ENCODE results near the gene POMC.
"Not testable (repeated sequence)": the region's sequence is repeated elsewhere in the genome, so short reads cannot be mapped to it uniquely, and the experiment has no call there.

The POMC gene

DNA sequence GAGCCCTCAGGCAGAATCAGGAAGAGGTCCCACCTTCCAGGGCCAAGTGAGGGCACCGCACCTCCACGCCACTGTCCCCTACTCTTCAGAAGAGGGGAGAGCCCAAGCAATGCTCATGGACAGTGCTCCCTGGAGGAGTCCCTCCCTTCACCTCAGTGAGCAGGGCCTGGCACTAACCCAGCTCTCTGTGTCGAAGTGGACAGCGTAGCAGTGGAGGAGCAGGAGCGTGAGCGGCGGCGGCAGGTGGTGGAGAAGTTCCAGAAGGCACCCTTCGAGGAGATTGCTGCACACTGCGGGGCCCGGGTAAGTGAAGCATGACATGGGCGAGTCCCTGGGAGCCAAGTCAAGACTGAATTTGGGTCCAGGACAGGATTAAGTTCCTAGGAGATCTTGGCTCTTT lies 16.7 kb downstream of the POMC start:
- no peak overlapping the region for H3K27ac ChIP-seq
- no peak for TF ChIP-seq ZFX (IDR thresholded peaks at IDR 0.05; ENCODE audit: borderline replicate concordance)
- TF ChIP-seq, protein P1, sequence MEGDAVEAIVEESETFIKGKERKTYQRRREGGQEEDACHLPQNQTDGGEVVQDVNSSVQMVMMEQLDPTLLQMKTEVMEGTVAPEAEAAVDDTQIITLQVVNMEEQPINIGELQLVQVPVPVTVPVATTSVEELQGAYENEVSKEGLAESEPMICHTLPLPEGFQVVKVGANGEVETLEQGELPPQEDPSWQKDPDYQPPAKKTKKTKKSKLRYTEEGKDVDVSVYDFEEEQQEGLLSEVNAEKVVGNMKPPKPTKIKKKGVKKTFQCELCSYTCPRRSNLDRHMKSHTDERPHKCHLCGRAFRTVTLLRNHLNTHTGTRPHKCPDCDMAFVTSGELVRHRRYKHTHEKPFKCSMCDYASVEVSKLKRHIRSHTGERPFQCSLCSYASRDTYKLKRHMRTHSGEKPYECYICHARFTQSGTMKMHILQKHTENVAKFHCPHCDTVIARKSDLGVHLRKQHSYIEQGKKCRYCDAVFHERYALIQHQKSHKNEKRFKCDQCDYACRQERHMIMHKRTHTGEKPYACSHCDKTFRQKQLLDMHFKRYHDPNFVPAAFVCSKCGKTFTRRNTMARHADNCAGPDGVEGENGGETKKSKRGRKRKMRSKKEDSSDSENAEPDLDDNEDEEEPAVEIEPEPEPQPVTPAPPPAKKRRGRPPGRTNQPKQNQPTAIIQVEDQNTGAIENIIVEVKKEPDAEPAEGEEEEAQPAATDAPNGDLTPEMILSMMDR (IDR thresholded peaks at IDR 0.05), result no peak

DNA sequence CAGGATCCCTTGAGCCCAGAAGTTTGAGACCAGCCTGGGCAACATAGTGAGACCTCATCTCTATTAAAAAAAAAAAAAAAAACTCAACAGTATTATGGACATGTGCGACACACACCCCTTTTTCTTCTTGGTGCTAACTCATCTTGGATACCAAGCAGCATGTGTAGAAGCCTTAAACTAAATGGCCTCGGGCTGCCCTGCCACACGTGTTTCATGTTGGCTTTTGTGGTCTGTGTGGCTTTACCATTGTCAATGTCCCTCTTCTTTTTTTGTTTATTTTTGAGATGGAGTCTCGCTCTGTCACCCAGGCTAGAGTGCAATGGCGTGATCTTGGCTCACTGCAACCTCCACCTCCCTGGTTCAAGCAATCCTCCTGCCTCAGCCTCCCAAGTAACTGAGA lies 17.4 kb downstream of the POMC start:
- not testable (repeated sequence) for H3K27ac ChIP-seq

DNA sequence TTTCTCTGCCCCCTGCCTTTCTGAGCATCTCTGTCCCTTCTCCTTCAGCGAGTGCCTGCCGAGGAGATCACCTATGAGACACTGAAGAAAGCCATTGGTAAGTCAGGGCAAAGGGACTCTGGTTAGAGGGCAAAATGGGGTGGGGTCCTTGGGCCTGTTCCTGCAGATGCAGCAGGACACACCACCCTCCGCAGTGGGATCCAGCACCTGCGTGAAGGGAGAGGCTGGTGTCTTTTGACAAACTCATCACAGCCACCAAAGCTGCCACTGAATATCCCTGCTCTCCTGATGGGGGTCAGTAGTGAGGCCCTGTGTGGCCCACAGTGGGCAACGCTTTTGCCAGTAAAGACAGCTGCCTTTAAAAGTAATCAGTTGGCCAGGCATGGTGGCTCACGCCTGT lies 18.7 kb downstream of the POMC start:
- H3K27ac ChIP-seq, result no peak overlapping the region
- TF ChIP-seq, protein P1 (IDR thresholded peaks at IDR 0.05), result no peak
- no peak for TF ChIP-seq ZFX (IDR thresholded peaks at IDR 0.05; ENCODE audit: borderline replicate concordance)

DNA sequence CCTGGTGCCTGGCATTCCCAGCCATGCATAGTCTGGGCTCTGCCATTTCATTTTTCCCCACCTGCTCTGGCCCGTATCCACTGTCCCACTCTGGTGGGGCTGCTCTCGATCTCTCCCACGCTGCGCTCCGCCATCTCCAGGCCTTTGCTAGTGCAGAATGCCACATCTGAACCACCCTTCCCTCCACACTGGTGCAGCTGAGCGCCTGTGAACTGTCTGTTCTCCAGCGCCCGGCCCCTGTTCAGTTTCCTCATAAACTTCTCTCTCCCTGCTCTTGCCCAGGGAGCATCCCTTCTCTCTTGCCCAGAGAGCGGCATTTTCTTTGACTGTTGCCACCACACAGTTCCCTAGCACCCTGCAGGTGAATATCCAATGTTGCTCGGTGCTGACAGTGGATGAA lies 21.5 kb downstream of the POMC start:
- no peak overlapping the region for H3K27ac ChIP-seq
- no peak for TF ChIP-seq ZFX (IDR thresholded peaks at IDR 0.05; ENCODE audit: borderline replicate concordance)
- TF ChIP-seq, protein P1 (IDR thresholded peaks at IDR 0.05), result no peak

DNA sequence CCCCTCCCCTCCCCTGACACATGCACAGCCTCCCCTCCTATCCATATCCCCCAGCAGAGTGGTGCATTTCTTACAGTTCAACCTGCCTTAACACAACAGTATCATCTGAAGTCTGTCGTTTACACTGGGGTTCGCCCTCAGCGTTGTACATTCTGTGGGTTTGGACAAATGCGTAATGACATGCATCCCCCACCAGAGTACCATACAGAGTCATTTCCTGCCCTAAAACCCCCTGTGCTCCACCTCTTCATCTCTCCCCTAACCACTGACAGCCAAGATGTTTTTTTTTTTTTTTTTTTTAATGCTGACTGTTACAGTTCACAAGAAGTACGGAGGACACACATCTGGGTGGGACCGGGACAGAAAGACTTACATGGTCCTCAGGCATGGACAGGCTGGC lies 22.6 kb downstream of the POMC start:
- TF ChIP-seq ZFX (IDR thresholded peaks at IDR 0.05; ENCODE audit: borderline replicate concordance), result no peak
- TF ChIP-seq, protein P1 (IDR thresholded peaks at IDR 0.05), result no peak
- no peak overlapping the region for H3K27ac ChIP-seq

DNA sequence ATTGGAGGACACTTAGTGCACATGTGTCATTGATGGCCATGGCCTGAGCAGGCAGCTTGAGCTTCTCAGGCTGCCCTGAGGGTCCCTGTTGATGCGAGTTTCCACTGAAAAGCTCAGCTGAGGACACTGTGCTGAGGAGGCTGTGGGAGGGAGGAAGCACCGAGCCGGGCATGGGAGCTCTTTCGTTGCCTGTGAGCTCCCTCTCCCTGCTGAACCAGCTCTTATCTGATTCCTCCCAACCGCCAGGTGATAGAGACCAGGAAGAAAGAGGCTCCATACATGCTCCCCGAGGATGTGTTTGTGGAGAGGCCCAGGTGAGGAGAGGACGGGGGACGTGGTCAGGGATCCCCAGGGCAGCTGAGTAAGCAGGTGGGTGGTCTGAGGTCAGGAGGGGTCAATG lies 27.3 kb downstream of the POMC start:
- TF ChIP-seq, protein P1 (IDR thresholded peaks at IDR 0.05), result no peak
- TF ChIP-seq ZFX (IDR thresholded peaks at IDR 0.05; ENCODE audit: borderline replicate concordance), result no peak

DNA sequence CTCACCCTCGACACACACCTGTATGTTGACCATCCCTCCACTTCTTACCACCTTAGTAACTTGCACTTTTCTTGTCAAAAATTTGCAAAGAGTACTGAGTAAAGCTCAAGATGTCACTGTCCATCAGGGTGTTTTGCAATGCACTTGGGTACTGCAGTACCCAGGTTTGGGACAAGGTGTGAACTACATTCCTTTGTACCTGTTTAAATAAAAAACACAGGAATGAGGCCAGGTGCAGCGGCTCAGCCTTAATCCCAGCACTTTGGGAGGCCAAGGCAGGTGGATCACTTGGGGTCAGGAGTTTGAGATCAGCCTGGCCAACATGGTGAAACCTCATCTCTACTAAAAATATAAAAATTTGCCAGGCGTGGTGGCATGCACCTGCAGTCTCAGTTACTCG lies 27.8 kb downstream of the POMC start:
- H3K27ac ChIP-seq, result not testable (repeated sequence)

More for the DNA sequence above, 27.3 kb downstream of the POMC start:
- no peak overlapping the region for H3K27ac ChIP-seq

DNA sequence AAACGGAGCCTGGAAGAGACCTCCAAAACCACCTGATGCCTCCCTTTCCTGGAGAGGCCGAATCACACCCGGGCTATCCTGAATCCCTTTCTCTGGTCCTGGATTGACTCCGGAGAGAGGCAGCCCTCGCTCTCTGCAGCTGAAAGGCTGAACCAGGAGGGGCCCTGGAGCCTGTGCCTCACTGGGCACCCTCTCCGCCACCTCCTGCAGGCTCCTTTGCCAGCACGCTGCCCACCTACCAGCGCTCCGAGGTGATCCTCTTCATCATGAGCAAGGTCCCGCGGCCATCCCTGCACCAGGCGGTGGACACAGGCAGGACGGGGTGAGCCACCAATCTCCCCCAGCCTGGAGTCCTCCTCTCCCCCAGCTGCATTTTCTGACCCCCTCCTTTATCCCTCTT lies 35.7 kb downstream of the POMC start:
- TF ChIP-seq, protein P1 (IDR thresholded peaks at IDR 0.05), result no peak
- no peak for TF ChIP-seq ZFX (IDR thresholded peaks at IDR 0.05; ENCODE audit: borderline replicate concordance)
- H3K27ac ChIP-seq, result no peak overlapping the region

DNA sequence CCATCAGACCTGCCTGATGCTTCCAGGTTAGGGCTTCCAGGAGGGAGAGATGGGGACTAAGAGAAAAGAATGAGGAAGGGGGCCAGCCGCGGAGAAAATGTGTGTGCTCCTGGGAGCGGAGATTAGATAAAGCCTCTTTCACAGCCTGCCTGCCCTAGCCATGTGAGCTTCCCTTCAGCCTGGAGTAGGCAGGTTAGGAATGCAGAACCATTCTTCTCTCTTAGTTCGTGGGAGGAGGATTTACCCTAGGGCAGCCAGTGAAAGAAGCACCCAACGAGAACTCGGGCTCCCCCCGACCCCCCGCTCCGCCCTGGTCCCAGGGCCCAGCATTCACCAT lies 36.1 kb downstream of the POMC start:
- H3K27ac ChIP-seq, result no peak overlapping the region
- no peak for TF ChIP-seq ZFX (IDR thresholded peaks at IDR 0.05; ENCODE audit: borderline replicate concordance)
- TF ChIP-seq, protein P1 (IDR thresholded peaks at IDR 0.05), result no peak

Measured in 22Rv1 (cell line).